A673 (cell line): Measurements from ENCODE around the gene FAM120A. TPM values are rescaled to one million over a fixed set of nuclear protein-coding genes. Genes with fewer than 3 reads are reported as not detected.

Experiments
- BruUV-seq: library from RNA; stranded (reverse); fragments of 400-500 nt; replicated peaks from 2 replicates; lab custom pipeline; 2021; lab: Mats Ljungman, UMichigan
- CTCF ChIA-PET: fragments of 300-600 bp; sonication (Branson Sonifier 250); formaldehyde crosslinking; loops from one replicate; lab custom pipeline; 2022; ENCODE audit warnings: antibody characterized with exemption; lab: Charles Lee
- POLR2A ChIA-PET: fragments of 300-600 bp; sonication (Branson Sonifier 250); formaldehyde crosslinking; loops from one replicate; lab custom pipeline; 2022; ENCODE audit warnings: antibody characterized with exemption; ENCODE audit not compliant: low non-redundant PET; lab: Charles Lee
- DNase-seq: peaks from one replicate; pipeline ENCODE4 v3.0.0-alpha.2; 2015; ENCODE audit warnings: low spot score
- H3K27ac ChIP-seq: fragments of 200-600 bp; sonication (generic); 2 replicates; pipeline ENCODE4 v1.5.1; 2016; ENCODE audit warnings: mixed run types, low read depth, mild to moderate bottlenecking, mixed read lengths, antibody characterized with exemption, low read length; ENCODE audit not compliant: poor library complexity, severe bottlenecking
- H3K27me3 ChIP-seq: fragments of 200-600 bp; sonication (generic); replicated peaks from 2 replicates; pipeline ENCODE4 v1.6.1; 2017; ENCODE audit warnings: mixed run types, low read depth, mild to moderate bottlenecking, mixed read lengths, antibody characterized with exemption, low read length; ENCODE audit not compliant: insufficient read depth, poor library complexity
- H3K36me3 ChIP-seq: fragments of 200-600 bp; sonication (generic); 2 replicates; pipeline ENCODE4 v1.6.1; 2016; ENCODE audit warnings: mixed run types, mild to moderate bottlenecking, mixed read lengths, antibody characterized with exemption, low read length; ENCODE audit not compliant: insufficient read depth, poor library complexity, severe bottlenecking
- H3K4me1 ChIP-seq: fragments of 200-600 bp; sonication (generic); 2 replicates; pipeline ENCODE4 v1.6.1; 2017; ENCODE audit warnings: mixed run types, mild to moderate bottlenecking, mixed read lengths, antibody characterized with exemption, low read length; ENCODE audit not compliant: insufficient read depth, poor library complexity, severe bottlenecking
- H3K4me3 ChIP-seq: fragments of 200-600 bp; sonication (generic); 2 replicates; pipeline ENCODE4 v1.5.1; 2016; ENCODE audit warnings: low read depth, mixed run types, mild to moderate bottlenecking, mixed read lengths, low read length; ENCODE audit not compliant: poor library complexity, severe bottlenecking
- H3K9me3 ChIP-seq: fragments of 200-600 bp; sonication (generic); 2 replicates; pipeline ENCODE4 v1.6.1; 2016; ENCODE audit warnings: mixed run types, low read depth, mild to moderate bottlenecking, mixed read lengths, antibody characterized with exemption, low read length; ENCODE audit not compliant: poor library complexity, severe bottlenecking
- CTCF ChIP-seq: fragments of 300-800, 200-600 bp; sonication (generic); conservative IDR thresholded peaks from 2 replicates; pipeline ENCODE4 v1.5.1; 2017; ENCODE audit warnings: low read depth, mild to moderate bottlenecking, antibody characterized with exemption, low read length, moderate library complexity, mixed read lengths
- EZH2 ChIP-seq: fragments of 200-600 bp; sonication (generic); IDR thresholded peaks from 2 replicates; pipeline ENCODE4 v1.6.1; 2017; ENCODE audit warnings: borderline replicate concordance, low read depth, mild to moderate bottlenecking, mixed read lengths, antibody characterized with exemption, low read length; ENCODE audit not compliant: poor library complexity, severe bottlenecking
- intact Hi-C: fragments of 100-400 bp; cut with micrococcal nuclease; formaldehyde crosslinking; loops from one replicate; pipeline ENCODE4 v1.10.0; 2022; ENCODE audit not compliant: unreplicated experiment
- total RNA-seq: library from RNA; stranded (reverse); gene quantifications from 2 replicates; pipeline ENCODE4 v1.2.3, GENCODE V29; 2021

FAM120A gene
- total RNA-seq, 1 experiment from 2014 or later: 91.0 TPM

GRCh38 chr9:93452710-93453046 lies 1.2 kb downstream of the FAM120A start:
- H3K27ac ChIP-seq: peak overlapping the region; percentile 91
- ChIA-PET CTCF (no interaction called here), POLR2A (no interaction called here)
- intact Hi-C loops: loop anchor here (5.0 kb wide), 1 partner anchor 115 kb away; no protein-coding TSS in a partner anchor
- peaks cover 7% of the 10 kb centered on the region for H3K4me1 ChIP-seq
- TF ChIP-seq CTCF (no peak), EZH2 (no peak)
- H3K4me3 ChIP-seq: peak overlapping the region; percentile 96
- peak; percentile 17 for DNase-seq
- BruUV-seq: no TSS peak
- H3K9me3 ChIP-seq: no peaks in the 10 kb centered on the region
- H3K36me3 ChIP-seq: peaks cover 24% of the 10 kb centered on the region
- H3K27me3 ChIP-seq: no peaks in the 10 kb centered on the region

GRCh38 chr9:93453047-93453914 lies 1.8 kb downstream of the FAM120A start, which contains the start of gene FAM120AOS:
Gene FAM120AOS, minus strand, starts transcription at chr9:93453581. Its CDS starts 872 bp downstream, at chr9:93452709.
- no peaks in the 10 kb centered on the region for H3K9me3 ChIP-seq
- peaks cover 18% of the 10 kb centered on the region for H3K36me3 ChIP-seq
- intact Hi-C loops: loop anchor here (5.0 kb wide), 1 partner anchor 114 kb away; no protein-coding TSS in a partner anchor
- CTCF ChIA-PET: interaction anchor here (1.5 kb wide), 1 partner anchor 113 kb away, joined by 9 read pairs; no protein-coding TSS in a partner anchor
- TSS peak; percentile 33 for BruUV-seq
- TF ChIP-seq EZH2 (no peak), CTCF (no peak)
- peak; percentile 98 for DNase-seq
- peak within 1 kb of the TSS; percentile 96 for H3K4me3 ChIP-seq
- H3K27ac ChIP-seq: peak within 1 kb of the TSS; percentile 91
- peaks cover 7% of the 10 kb centered on the region for H3K4me1 ChIP-seq
- POLR2A ChIA-PET: interaction anchor here (0.5 kb wide), 1 partner anchor 758 kb away, joined by 4 read pairs; no protein-coding TSS in a partner anchor
- H3K27me3 ChIP-seq: no peaks in the 10 kb centered on the region

- ChIA-PET POLR2A (no interaction called here), CTCF (no interaction called here)
- Histone ChIP-seq H3K4me3 (no peak overlapping the region), H3K36me3 (peaks cover 5% of the 10 kb centered on the region), H3K27ac (no peak overlapping the region), H3K27me3 (no peaks in the 10 kb centered on the region), H3K4me1 (peaks cover 14% of the 10 kb centered on the region), H3K9me3 (no peaks in the 10 kb centered on the region)
- DNase-seq: no peak
- intact Hi-C loops: no loop called here
- no peak for TF ChIP-seq CTCF
- BruUV-seq: no TSS peak
These were observed 4.5 kb downstream of the FAM120A start for GRCh38 chr9:93456022-93456421.
